GM23338 (cell line): ENCODE data around the gene RFXAP. TPM values are rescaled to one million over a fixed set of nuclear protein-coding genes. Genes with fewer than 3 reads are reported as not detected.

Source experiments
- ATAC-seq: fragments of 200-7000 bp; cut with Tn5 transposase; 3 replicates; pipeline ENCODE4 v1.9.1; 2020
- DNase-seq: peaks from one replicate; pipeline ENCODE4 v3.0.0-alpha.2; 2015; ENCODE audit warnings: low spot score
- H2AFZ ChIP-seq: fragments of 200-600 bp; sonication (generic); 2 replicates; pipeline ENCODE4 v1.8.0; 2016; ENCODE audit warnings: antibody characterized with exemption, mild to moderate bottlenecking, moderate library complexity
- H3F3A ChIP-seq: fragments of 200-600 bp; sonication (generic); replicated peaks from 2 replicates; pipeline ENCODE4 v1.8.0; 2017; ENCODE audit warnings: antibody characterized with exemption, mixed run types, low read depth
- H3K27ac ChIP-seq: fragments of 200-600 bp; sonication (generic); 2 replicates; pipeline ENCODE4 v1.6.1; 2016; ENCODE audit warnings: low read depth
- H3K27me3 ChIP-seq: fragments of 200-600 bp; sonication (generic); 2 replicates; pipeline ENCODE4 v1.8.0; 2016; ENCODE audit warnings: mild to moderate bottlenecking, mixed run types, moderate library complexity; ENCODE audit not compliant: insufficient read depth
- H3K36me3 ChIP-seq: fragments of 200-600 bp; sonication (generic); 2 replicates; pipeline ENCODE4 v1.8.0; 2016; ENCODE audit warnings: mild to moderate bottlenecking; ENCODE audit not compliant: insufficient read depth
- H3K4me1 ChIP-seq: fragments of 200-600 bp; sonication (generic); 2 replicates; pipeline ENCODE4 v1.8.0; 2016; ENCODE audit warnings: mild to moderate bottlenecking, moderate library complexity; ENCODE audit not compliant: insufficient read depth
- H3K4me2 ChIP-seq: fragments of 200-600 bp; sonication (generic); 2 replicates; pipeline ENCODE4 v1.7.1; 2017; ENCODE audit warnings: mixed run types
- H3K4me3 ChIP-seq: fragments of 200-600 bp; sonication (generic); 2 replicates; pipeline ENCODE4 v1.6.1; 2016; ENCODE audit warnings: mixed run types
- H3K79me2 ChIP-seq: fragments of 200-600 bp; sonication (generic); replicated peaks from 2 replicates; pipeline ENCODE4 v1.8.0; 2017; ENCODE audit warnings: mild to moderate bottlenecking; ENCODE audit not compliant: insufficient read depth
- H3K9me2 ChIP-seq: fragments of 200-600 bp; sonication (generic); 2 replicates; pipeline ENCODE4 v1.8.0; 2017; ENCODE audit not compliant: insufficient read depth
- H4K20me1 ChIP-seq: fragments of 200-600 bp; sonication (generic); replicated peaks from 2 replicates; pipeline ENCODE4 v1.8.0; 2017; ENCODE audit warnings: mild to moderate bottlenecking; ENCODE audit not compliant: insufficient read depth
- H3K27ac Mint-ChIP-seq: 2 replicates; pipeline ENCODE4 v1.8.0; 2020; ENCODE audit warnings: inconsistent platforms, mild to moderate bottlenecking, moderate library complexity, mixed read lengths
- H3K27me3 Mint-ChIP-seq: 3 replicates; pipeline ENCODE4 v1.8.0; 2022; ENCODE audit warnings: low read depth, mild to moderate bottlenecking, moderate library complexity, mixed read lengths, inconsistent platforms; ENCODE audit not compliant: insufficient read depth, poor library complexity
- H3K36me3 Mint-ChIP-seq: 3 replicates; pipeline ENCODE4 v1.8.0; 2021; ENCODE audit warnings: low read depth, mild to moderate bottlenecking, inconsistent platforms, moderate library complexity, mixed read lengths
- H3K4me1 Mint-ChIP-seq: 3 replicates; pipeline ENCODE4 v1.8.0; 2020; ENCODE audit warnings: mild to moderate bottlenecking, inconsistent platforms, mixed read lengths
- H3K4me3 Mint-ChIP-seq: 3 replicates; pipeline ENCODE4 v1.8.0; 2021; ENCODE audit warnings: moderate library complexity, mild to moderate bottlenecking, inconsistent platforms, mixed read lengths
- H3K9me3 Mint-ChIP-seq: 3 replicates; pipeline ENCODE4 v1.8.0; 2020; ENCODE audit warnings: moderate library complexity, mild to moderate bottlenecking, inconsistent platforms, mixed read lengths
- CREB1 ChIP-seq: fragments of 250-450 bp; sonication (Bioruptor Pico); IDR thresholded peaks from 2 replicates; pipeline ENCODE4 v1.5.0; 2020; ENCODE audit warnings: low read depth, mild to moderate bottlenecking, moderate library complexity
- CTCF ChIP-seq, 2 experiments: fragments of 200-600 bp in 1 of 2; sonication (generic) in 1 of 2; conservative IDR thresholded peaks; 2 replicates each; pipeline versions ENCODE4 v1.5.1 to v1.6.1; 2016 to 2017; ENCODE audit warnings: antibody characterized with exemption in 2 of 2, low read depth in 2 of 2, mild to moderate bottlenecking in 2 of 2, moderate library complexity in 1 of 2
- ETS1 ChIP-seq: IDR thresholded peaks from 2 replicates; pipeline ENCODE4 v1.6.1; 2016; ENCODE audit warnings: antibody characterized with exemption
- EZH2 ChIP-seq: fragments of 200-600 bp; sonication (generic); IDR thresholded peaks from one replicate; pipeline ENCODE4 v1.8.0; 2017; ENCODE audit warnings: antibody characterized with exemption, mild to moderate bottlenecking, low read depth; ENCODE audit not compliant: unreplicated experiment
- EZH2phosphoT487 ChIP-seq: fragments of 200-600 bp; sonication (generic); IDR thresholded peaks from one replicate; pipeline ENCODE4 v1.8.1; 2018; ENCODE audit warnings: antibody characterized with exemption; ENCODE audit not compliant: unreplicated experiment
- JUNB ChIP-seq: IDR thresholded peaks from one replicate; pipeline ENCODE4 v1.6.1; 2016; ENCODE audit warnings: antibody characterized with exemption; ENCODE audit not compliant: unreplicated experiment
- NANOG ChIP-seq: IDR thresholded peaks from 2 replicates; pipeline ENCODE4 v1.6.1; 2016; ENCODE audit warnings: antibody characterized with exemption, borderline replicate concordance
- POLR2AphosphoS5 ChIP-seq: IDR thresholded peaks from 2 replicates; pipeline ENCODE4 v1.6.1; 2016; ENCODE audit warnings: antibody characterized with exemption, low read depth
- REST ChIP-seq: IDR thresholded peaks from one replicate; pipeline ENCODE4 v1.6.1; 2018; ENCODE audit warnings: antibody characterized with exemption; ENCODE audit not compliant: unreplicated experiment
- STAT1 ChIP-seq: IDR thresholded peaks from one replicate; pipeline ENCODE4 v1.6.1; 2016; ENCODE audit warnings: antibody characterized with exemption; ENCODE audit not compliant: unreplicated experiment
- ZNF114 ChIP-seq: fragments of 250-450 bp; sonication (Bioruptor Pico); IDR thresholded peaks from 2 replicates; pipeline ENCODE4 v1.5.0; 2020; ENCODE audit warnings: mild to moderate bottlenecking, moderate library complexity
- ZNF331 ChIP-seq: fragments of 250-450 bp; sonication (Bioruptor Pico); IDR thresholded peaks from 2 replicates; pipeline ENCODE4 v1.5.0; 2020; ENCODE audit warnings: low read depth, mild to moderate bottlenecking, moderate library complexity
- ZNF462 ChIP-seq: fragments of 250-450 bp; sonication (Bioruptor Pico); IDR thresholded peaks from 2 replicates; pipeline ENCODE4 v1.5.0; 2020; ENCODE audit warnings: mild to moderate bottlenecking, moderate library complexity
- polyA plus RNA-seq: library from polyadenylated mRNA; unstranded; fragments of >200 nt; fragmentation: Nextera tagmentation; extraction: Ambion mirVana; gene quantifications from 2 replicates; pipeline ENCODE4 v1.2.1, GENCODE V29; 2016
- total RNA-seq: library from RNA; depleted of rRNA; stranded (reverse); fragments of >200 nt; shearing (Covaris generic); gene quantifications from 2 replicates; pipeline ENCODE4 v1.2.3, GENCODE V29; 2014

The RFXAP gene
- total and polyA plus RNA-seq, 2 experiments from 2014 or later, result 6.3 to 8.5 TPM

GRCh38 chr13:36866232-36866631 lies 47.2 kb downstream of the RFXAP start:
- Mint-ChIP-seq H3K27ac (no peak overlapping the region), H3K9me3 (no peaks in the 10 kb centered on the region), H3K4me1 (peaks cover 24% of the 10 kb centered on the region), H3K27me3 (peaks cover 3% of the 10 kb centered on the region), H3K36me3 (no peaks in the 10 kb centered on the region), H3K4me3 (no peak overlapping the region)
- H2AFZ ChIP-seq, result no peak overlapping the region
- DNase-seq (no peak), ATAC-seq (no peak)
- TF ChIP-seq NANOG (no peak), ZNF114 (CRISPR knock-in tag) (no peak), ETS1 (no peak), EZH2phosphoT487 (no peak), REST (no peak), ZNF462 (CRISPR knock-in tag) (no peak), ZNF331 (CRISPR knock-in tag) (no peak), CREB1 (CRISPR knock-in tag) (no peak), STAT1 (no peak), EZH2 (no peak), POLR2AphosphoS5 (no peak), CTCF (conservative IDR thresholded peaks at IDR 0.05; ENCODE audit: low read depth in 2 of 2) (no peak), JUNB (no peak)
- H3K27me3 ChIP-seq, result no peaks in the 10 kb centered on the region
- H3K9me2 ChIP-seq, result no peaks in the 10 kb centered on the region
- H3K4me1 ChIP-seq, result peaks cover 18% of the 10 kb centered on the region
- no peak overlapping the region for H3K4me2 ChIP-seq
- H3K36me3 ChIP-seq, result no peaks in the 10 kb centered on the region
- H3K27ac ChIP-seq, result no peak overlapping the region
- H3K79me2 ChIP-seq, result no peaks in the 10 kb centered on the region
- H4K20me1 ChIP-seq, result no peaks in the 10 kb centered on the region
- no peak overlapping the region for H3K4me3 ChIP-seq
- H3F3A ChIP-seq, result no peaks in the 10 kb centered on the region
